Stimulated activated naive CD8-positive, alpha-beta T cell treated with anti-CD3 and anti-CD28 coated beads, Interleukin-15, Interleukin-2, amounts not matched to agents 100 ng/mL and 50 ng/mL, for 24 hours (primary cell): Measurements from ENCODE around the gene SURF1.
"Not testable (repeated sequence)": the region's sequence is repeated elsewhere in the genome, so short reads cannot be mapped to it uniquely, and the experiment has no call there.

ENCODE experiments used
- H3K27ac Mint-ChIP-seq: one replicate; pipeline ENCODE4 v1.8.0; 2021; ENCODE audit warnings: mild to moderate bottlenecking, mixed read lengths
- H3K27me3 Mint-ChIP-seq: one replicate; pipeline ENCODE4 v1.8.0; 2021; ENCODE audit warnings: mixed read lengths
- H3K36me3 Mint-ChIP-seq: one replicate; pipeline ENCODE4 v1.8.0; 2021; ENCODE audit warnings: low read depth, mixed read lengths
- H3K4me1 Mint-ChIP-seq: one replicate; pipeline ENCODE4 v1.8.0; 2021; ENCODE audit warnings: low read depth, mixed read lengths
- H3K4me3 Mint-ChIP-seq: one replicate; pipeline ENCODE4 v1.8.0; 2021; ENCODE audit warnings: mild to moderate bottlenecking, mixed read lengths
- H3K9me3 Mint-ChIP-seq: one replicate; pipeline ENCODE4 v1.8.0; 2021; ENCODE audit warnings: mixed read lengths

SURF1 gene

GRCh38 chr9:133356391-133357091 is at the start of gene SURF1, which contains the start of gene SURF2:
Gene SURF1, minus strand, starts transcription at chr9:133356487. Its CDS starts 34 bp downstream, at chr9:133356453.
Gene SURF2, plus strand, starts transcription at chr9:133356550. Its CDS starts 43 bp downstream, at chr9:133356593.
- Mint-ChIP-seq H3K4me3 (peak within 1 kb of the TSS; percentile 92), H3K4me1 (peaks cover 66% of the 10 kb centered on the region), H3K27me3 (no peaks in the 10 kb centered on the region), H3K36me3 (peaks cover 34% of the 10 kb centered on the region), H3K27ac (peak within 1 kb of the TSS; percentile 77), H3K9me3 (no peaks in the 10 kb centered on the region)

- Mint-ChIP-seq H3K4me3 (no peak overlapping the region), H3K36me3 (peaks cover 49% of the 10 kb centered on the region), H3K4me1 (peaks cover 18% of the 10 kb centered on the region), H3K9me3 (no peaks in the 10 kb centered on the region), H3K27ac (no peak overlapping the region), H3K27me3 (no peaks in the 10 kb centered on the region)
Measured at GRCh38 chr9:133405508-133406438, 49.5 kb upstream of the SURF1 start.

GRCh38 chr9:133404454-133405002 is 48.2 kb upstream of the SURF1 start:
- Mint-ChIP-seq H3K4me3 (no peak overlapping the region), H3K4me1 (peaks cover 18% of the 10 kb centered on the region), H3K9me3 (no peaks in the 10 kb centered on the region), H3K27ac (no peak overlapping the region), H3K27me3 (no peaks in the 10 kb centered on the region), H3K36me3 (peaks cover 39% of the 10 kb centered on the region)

- Mint-ChIP-seq H3K9me3 (no peaks in the 10 kb centered on the region), H3K27me3 (no peaks in the 10 kb centered on the region), H3K4me3 (no peak overlapping the region), H3K27ac (no peak overlapping the region), H3K4me1 (peaks cover 18% of the 10 kb centered on the region), H3K36me3 (peaks cover 33% of the 10 kb centered on the region)
Measured at GRCh38 chr9:133403766-133404453, 47.6 kb upstream of the SURF1 start.

GRCh38 chr9:133402689-133403088 is 46.4 kb upstream of the SURF1 start:
- H3K4me1 Mint-ChIP-seq, result peaks cover 15% of the 10 kb centered on the region
- no peaks in the 10 kb centered on the region for H3K9me3 Mint-ChIP-seq
- H3K27ac Mint-ChIP-seq, result no peak overlapping the region
- peaks cover 30% of the 10 kb centered on the region for H3K36me3 Mint-ChIP-seq
- H3K4me3 Mint-ChIP-seq, result no peak overlapping the region
- H3K27me3 Mint-ChIP-seq, result no peaks in the 10 kb centered on the region

GRCh38 chr9:133401588-133401987 is 45.3 kb upstream of the SURF1 start:
- Mint-ChIP-seq H3K27me3 (no peaks in the 10 kb centered on the region), H3K9me3 (no peaks in the 10 kb centered on the region), H3K4me1 (peaks cover 5% of the 10 kb centered on the region), H3K4me3 (no peak overlapping the region), H3K27ac (no peak overlapping the region), H3K36me3 (peaks cover 19% of the 10 kb centered on the region)

GRCh38 chr9:133400292-133400691 is 44.0 kb upstream of the SURF1 start:
- Mint-ChIP-seq H3K27me3 (no peaks in the 10 kb centered on the region), H3K9me3 (no peaks in the 10 kb centered on the region), H3K36me3 (peaks cover 6% of the 10 kb centered on the region), H3K4me1 (peaks cover 5% of the 10 kb centered on the region), H3K27ac (no peak overlapping the region), H3K4me3 (no peak overlapping the region)

GRCh38 chr9:133397895-133398294 is 41.6 kb upstream of the SURF1 start:
- H3K27ac Mint-ChIP-seq, result no peak overlapping the region
- no peaks in the 10 kb centered on the region for H3K4me1 Mint-ChIP-seq
- H3K4me3 Mint-ChIP-seq, result no peak overlapping the region
- no peaks in the 10 kb centered on the region for H3K9me3 Mint-ChIP-seq
- no peaks in the 10 kb centered on the region for H3K27me3 Mint-ChIP-seq
- H3K36me3 Mint-ChIP-seq, result no peaks in the 10 kb centered on the region

GRCh38 chr9:133397370-133397769 is 41.1 kb upstream of the SURF1 start:
- H3K27me3 Mint-ChIP-seq, result no peaks in the 10 kb centered on the region
- no peak overlapping the region for H3K4me3 Mint-ChIP-seq
- H3K9me3 Mint-ChIP-seq, result no peaks in the 10 kb centered on the region
- no peak overlapping the region for H3K27ac Mint-ChIP-seq
- H3K4me1 Mint-ChIP-seq, result no peaks in the 10 kb centered on the region
- H3K36me3 Mint-ChIP-seq, result no peaks in the 10 kb centered on the region

GRCh38 chr9:133396952-133397351 is 40.7 kb upstream of the SURF1 start:
- no peaks in the 10 kb centered on the region for H3K27me3 Mint-ChIP-seq
- no peak overlapping the region for H3K27ac Mint-ChIP-seq
- no peaks in the 10 kb centered on the region for H3K4me1 Mint-ChIP-seq
- no peaks in the 10 kb centered on the region for H3K9me3 Mint-ChIP-seq
- H3K36me3 Mint-ChIP-seq, result no peaks in the 10 kb centered on the region
- H3K4me3 Mint-ChIP-seq, result no peak overlapping the region

- Mint-ChIP-seq H3K27me3 (peaks cover 1% of the 10 kb centered on the region), H3K4me3 (no peak overlapping the region), H3K4me1 (no peaks in the 10 kb centered on the region), H3K9me3 (no peaks in the 10 kb centered on the region), H3K27ac (no peak overlapping the region), H3K36me3 (no peaks in the 10 kb centered on the region)
Measured at GRCh38 chr9:133394687-133395271, 38.5 kb upstream of the SURF1 start.

- Mint-ChIP-seq H3K27ac (no peak overlapping the region), H3K27me3 (peaks cover 3% of the 10 kb centered on the region), H3K36me3 (no peaks in the 10 kb centered on the region), H3K4me3 (no peak overlapping the region), H3K9me3 (no peaks in the 10 kb centered on the region), H3K4me1 (no peaks in the 10 kb centered on the region)
Measured at GRCh38 chr9:133393399-133393798, 37.1 kb upstream of the SURF1 start.

- H3K27me3 Mint-ChIP-seq, H3K4me1 Mint-ChIP-seq, H3K4me3 Mint-ChIP-seq, H3K27ac Mint-ChIP-seq, H3K9me3 Mint-ChIP-seq, H3K36me3 Mint-ChIP-seq: not testable (repeated sequence)
Measured at GRCh38 chr9:133392308-133392707, 36.0 kb upstream of the SURF1 start.

- H3K36me3 Mint-ChIP-seq, H3K4me1 Mint-ChIP-seq, H3K27ac Mint-ChIP-seq, H3K27me3 Mint-ChIP-seq, H3K4me3 Mint-ChIP-seq, H3K9me3 Mint-ChIP-seq: not testable (repeated sequence)
Measured at GRCh38 chr9:133391449-133391848, 35.2 kb upstream of the SURF1 start.
